Islet precursor cell (in vitro differentiated cells): ENCODE data around the gene PLK4.
"Not testable (repeated sequence)": the region's sequence is repeated elsewhere in the genome, so short reads cannot be mapped to it uniquely, and the experiment has no call there.

Experiments
- DNase-seq: peaks from one replicate; pipeline ENCODE4 v3.0.0-alpha.2; 2018

The PLK4 gene

GRCh38 chr4:127916512-127916911, 35.8 kb downstream of the PLK4 start:
- DNase-seq = no peak

GRCh38 chr4:127917151-127917550, 36.5 kb downstream of the PLK4 start:
- no peak for DNase-seq

GRCh38 chr4:127920521-127920920, 39.8 kb downstream of the PLK4 start:
- no peak for DNase-seq

GRCh38 chr4:127922226-127922625, 41.5 kb downstream of the PLK4 start:
- DNase-seq = no peak

- DNase-seq = not testable (repeated sequence)
These were observed 45.0 kb downstream of the PLK4 start for GRCh38 chr4:127925720-127926119.

- no peak for DNase-seq
These were observed 49.5 kb downstream of the PLK4 start for GRCh38 chr4:127930175-127930574.

GRCh38 chr4:127931836-127932235, 51.1 kb downstream of the PLK4 start:
- DNase-seq = not testable (repeated sequence)

- DNase-seq = no peak
These were observed 56.3 kb downstream of the PLK4 start for GRCh38 chr4:127936974-127937373.
